ENCODE data around the gene SPSB1.

SPSB1 gene

GRCh38 chr1:9356021-9356420, 63.3 kb downstream of the SPSB1 start:
- H3K79me2 ChIP-seq (ENCODE audit: insufficient read depth, low read depth), result no peaks in the 10 kb centered on the region; the same call in 1 of the 2 replicates
- H3K27me3 ChIP-seq (ENCODE audit: insufficient read depth, low read depth), result no peaks in the 10 kb centered on the region
- H2AFZ ChIP-seq (ENCODE audit: low read depth), result no peak overlapping the region
- no peaks in the 10 kb centered on the region for H3K4me1 ChIP-seq (ENCODE audit: low read depth, poor library complexity, severe bottlenecking)
- no peak for TF ChIP-seq CTCF (conservative IDR thresholded peaks at IDR 0.05; ENCODE audit: low read depth, low read length)
- H3K36me3 ChIP-seq (ENCODE audit: insufficient read depth), result no peaks in the 10 kb centered on the region
- H3K9ac ChIP-seq, result no peak overlapping the region
- no peaks in the 10 kb centered on the region for H4K20me1 ChIP-seq (ENCODE audit: insufficient read depth)
- no peak overlapping the region for H3K4me2 ChIP-seq
- H3K4me3 ChIP-seq (IDR thresholded peaks at IDR 0.05; ENCODE audit: insufficient read depth, low read depth, low read length), result no peak overlapping the region
- H3K27ac ChIP-seq, result no peak overlapping the region

DNA sequence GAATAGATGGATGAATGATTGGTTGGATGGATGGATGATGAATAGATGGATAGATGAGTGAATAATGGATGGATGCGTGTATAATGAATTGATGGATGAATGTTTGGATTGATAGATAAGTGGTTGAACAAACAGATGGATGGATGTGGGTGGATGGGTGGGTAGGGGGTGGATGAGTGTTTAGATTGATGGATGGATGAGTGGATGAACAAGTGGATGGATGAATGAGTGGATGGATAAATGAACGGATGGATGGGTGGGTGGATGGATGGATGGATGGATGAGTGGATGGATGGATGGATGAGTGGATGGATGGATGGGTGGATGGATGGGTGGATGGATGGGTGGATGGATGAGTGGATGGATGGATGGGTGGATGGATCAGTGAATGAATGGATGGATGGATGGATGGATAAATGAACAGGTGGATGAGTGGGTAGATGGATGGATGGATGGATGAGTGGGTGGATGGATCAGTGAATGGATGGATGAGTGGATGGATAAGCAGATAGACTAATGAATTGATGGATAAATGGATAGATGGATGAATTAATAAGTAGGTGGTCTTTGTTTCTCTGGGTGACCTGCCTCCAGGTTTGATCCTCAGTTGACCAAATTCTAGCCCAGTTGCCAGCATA, 64.3 kb downstream of the SPSB1 start:
- Histone ChIP-seq H3K27me3 (ENCODE audit: insufficient read depth, low read depth) (no peaks in the 10 kb centered on the region), H3K36me3 (ENCODE audit: insufficient read depth) (no peaks in the 10 kb centered on the region), H2AFZ (ENCODE audit: low read depth) (no peak overlapping the region), H3K4me2 (no peak overlapping the region), H3K9ac (no peak overlapping the region), H3K79me2 (ENCODE audit: insufficient read depth, low read depth) (no peaks in the 10 kb centered on the region; the same call in 1 of the 2 replicates), H3K4me1 (ENCODE audit: low read depth, poor library complexity, severe bottlenecking) (no peaks in the 10 kb centered on the region), H4K20me1 (ENCODE audit: insufficient read depth) (no peaks in the 10 kb centered on the region), H3K27ac (no peak overlapping the region), H3K4me3 (IDR thresholded peaks at IDR 0.05; ENCODE audit: insufficient read depth, low read depth, low read length) (no peak overlapping the region)
- no peak for TF ChIP-seq CTCF (conservative IDR thresholded peaks at IDR 0.05; ENCODE audit: low read depth, low read length)

DNA sequence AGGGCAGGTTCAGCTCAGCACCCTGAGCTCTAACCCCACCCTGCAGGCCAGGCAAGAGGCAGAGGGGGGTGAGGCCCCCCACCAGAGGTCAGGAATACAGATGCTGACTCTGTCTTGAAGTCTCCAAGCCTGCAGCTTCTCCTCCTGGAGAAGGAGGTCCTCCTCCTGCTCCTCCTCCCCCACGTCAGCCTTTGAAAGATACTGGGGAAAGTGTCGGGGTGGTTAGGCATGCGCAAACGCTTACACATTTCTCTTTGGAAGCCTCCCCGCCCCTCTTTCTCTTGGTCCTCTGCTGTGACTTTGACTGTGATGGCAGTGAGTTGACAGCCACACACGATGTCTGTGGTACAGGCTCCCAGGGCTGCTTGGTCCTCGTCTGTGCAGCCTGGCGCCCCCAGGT, 65.3 kb downstream of the SPSB1 start:
- Histone ChIP-seq H3K4me3 (IDR thresholded peaks at IDR 0.05; ENCODE audit: insufficient read depth, low read depth, low read length) (no peak overlapping the region), H4K20me1 (ENCODE audit: insufficient read depth) (no peaks in the 10 kb centered on the region), H3K4me1 (ENCODE audit: low read depth, poor library complexity, severe bottlenecking) (no peaks in the 10 kb centered on the region), H3K4me2 (no peak overlapping the region), H3K27ac (no peak overlapping the region), H3K27me3 (ENCODE audit: insufficient read depth, low read depth) (no peaks in the 10 kb centered on the region), H3K79me2 (ENCODE audit: insufficient read depth, low read depth) (no peaks in the 10 kb centered on the region; the same call in 1 of the 2 replicates), H3K36me3 (ENCODE audit: insufficient read depth) (no peaks in the 10 kb centered on the region), H2AFZ (ENCODE audit: low read depth) (no peak overlapping the region), H3K9ac (no peak overlapping the region)
- no peak for TF ChIP-seq CTCF (conservative IDR thresholded peaks at IDR 0.05; ENCODE audit: low read depth, low read length)

GRCh38 chr1:9360371-9361064, 67.8 kb downstream of the SPSB1 start:
- no peaks in the 10 kb centered on the region for H3K79me2 ChIP-seq (ENCODE audit: insufficient read depth, low read depth)
- H3K36me3 ChIP-seq (ENCODE audit: insufficient read depth), result no peaks in the 10 kb centered on the region
- H3K4me3 ChIP-seq (IDR thresholded peaks at IDR 0.05; ENCODE audit: insufficient read depth, low read depth, low read length), result no peak overlapping the region
- H3K4me2 ChIP-seq, result no peak overlapping the region
- H3K27me3 ChIP-seq (ENCODE audit: insufficient read depth, low read depth), result no peaks in the 10 kb centered on the region
- no peak for TF ChIP-seq CTCF (conservative IDR thresholded peaks at IDR 0.05; ENCODE audit: low read depth, low read length)
- H3K4me1 ChIP-seq (ENCODE audit: low read depth, poor library complexity, severe bottlenecking), result no peaks in the 10 kb centered on the region
- no peak overlapping the region for H3K27ac ChIP-seq
- no peak overlapping the region for H3K9ac ChIP-seq
- H2AFZ ChIP-seq (ENCODE audit: low read depth), result no peak overlapping the region
- H4K20me1 ChIP-seq (ENCODE audit: insufficient read depth), result no peaks in the 10 kb centered on the region

All from KMS-11 (cell line).